NCI-H2171 treated with DMSO at 0.1 percent for 48 hours (cell line): ENCODE data around the gene ABR.
"Not testable (repeated sequence)": the region's sequence is repeated elsewhere in the genome, so short reads cannot be mapped to it uniquely, and the experiment has no call there.

Experiments
- DNase-seq: peaks from one replicate; lab custom pipeline; 2025; lab: John Stamatoyannopoulos, UW

The ABR gene

DNA sequence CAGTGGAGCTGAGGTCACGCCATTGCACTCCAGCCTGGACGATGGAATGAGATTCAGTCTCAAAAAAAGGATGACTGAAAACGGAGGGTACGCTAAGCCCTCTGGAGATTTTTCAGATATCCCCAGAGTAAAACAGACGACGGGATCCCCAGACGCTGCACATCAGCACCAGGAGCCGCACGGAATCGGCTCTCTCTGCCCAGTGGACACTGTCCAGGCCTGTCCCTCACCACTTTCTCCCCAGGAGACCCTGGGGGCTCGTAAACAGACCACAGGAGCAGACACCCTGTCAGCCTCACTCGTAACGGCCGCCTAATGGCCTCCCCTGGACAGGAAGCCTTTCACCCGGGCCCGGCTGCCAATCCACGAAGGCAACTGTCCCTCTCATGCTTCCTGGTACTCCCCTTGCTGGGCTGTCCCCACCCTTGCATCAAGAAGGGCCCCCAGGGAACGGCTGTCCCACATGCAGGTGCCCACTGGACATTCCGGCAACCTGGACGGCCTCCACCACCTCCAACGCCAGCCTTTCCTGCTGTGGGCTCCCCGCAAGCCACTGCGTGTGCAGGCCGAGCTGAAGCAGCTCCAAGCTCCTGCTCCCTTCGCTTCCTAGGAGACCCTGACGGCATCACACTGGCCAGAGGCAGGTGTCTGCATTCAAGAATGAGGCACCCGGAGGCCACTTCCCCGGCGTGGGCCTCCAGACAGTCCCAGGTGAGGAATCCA is 108.5 kb downstream of the ABR start:
- no peak for DNase-seq

- DNase-seq, result no peak
Observed at GRCh38 chr17:1070411-1070810, 109.4 kb downstream of the ABR start.

GRCh38 chr17:1069847-1070246 is 109.9 kb downstream of the ABR start:
- no peak for DNase-seq

DNA sequence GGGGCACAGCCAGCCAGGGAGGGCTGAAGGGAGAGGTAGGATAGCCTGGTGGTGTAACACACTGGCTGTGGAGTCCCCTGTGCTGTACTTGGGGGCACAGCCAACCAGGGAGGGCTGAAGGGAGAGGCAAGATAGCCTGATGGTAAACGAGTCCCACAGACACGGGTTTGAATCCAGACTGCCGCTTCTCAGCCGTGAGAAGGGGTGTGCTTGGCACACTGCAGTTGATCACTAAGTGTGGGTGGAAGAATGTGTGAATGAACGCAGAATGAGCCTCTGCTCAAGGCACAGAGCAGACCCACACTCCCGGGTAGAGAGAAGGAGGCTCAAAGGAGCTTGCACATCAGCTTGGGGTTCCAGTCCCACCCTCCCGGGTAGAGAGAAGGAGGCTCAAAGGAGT is 111.4 kb downstream of the ABR start:
- DNase-seq, result no peak

DNA sequence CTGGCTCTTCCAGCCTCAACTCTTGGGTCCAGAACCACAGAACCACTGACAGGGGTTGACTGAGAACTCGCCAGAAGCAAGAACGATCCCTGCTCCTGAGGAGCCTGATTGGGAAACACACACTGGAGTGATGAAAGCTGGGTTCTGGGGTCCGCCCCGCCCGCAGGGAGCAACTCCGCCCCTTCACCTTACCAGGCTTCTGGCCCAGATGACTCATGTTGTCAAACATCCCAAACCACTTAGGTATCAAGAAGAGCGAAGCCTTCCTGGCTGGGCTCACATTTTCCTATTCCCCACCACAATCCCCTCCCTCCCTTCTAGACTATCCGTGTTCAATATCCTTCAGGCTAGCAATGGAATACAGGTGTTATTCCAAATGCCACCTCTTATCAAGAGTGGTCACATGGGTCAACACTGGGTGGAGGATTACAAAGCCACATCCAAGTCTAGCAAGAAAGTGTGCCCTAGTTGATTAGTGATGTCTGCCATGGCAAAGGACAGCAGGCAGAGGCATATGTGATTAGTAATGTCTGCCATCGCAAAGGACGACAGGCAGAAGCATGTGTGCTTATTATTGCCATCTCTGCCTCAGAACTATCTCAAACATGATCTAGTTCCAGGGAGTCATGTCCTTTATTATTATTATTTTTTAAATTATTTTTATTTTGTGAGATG is 112.4 kb downstream of the ABR start:
- DNase-seq, result no peak

DNA sequence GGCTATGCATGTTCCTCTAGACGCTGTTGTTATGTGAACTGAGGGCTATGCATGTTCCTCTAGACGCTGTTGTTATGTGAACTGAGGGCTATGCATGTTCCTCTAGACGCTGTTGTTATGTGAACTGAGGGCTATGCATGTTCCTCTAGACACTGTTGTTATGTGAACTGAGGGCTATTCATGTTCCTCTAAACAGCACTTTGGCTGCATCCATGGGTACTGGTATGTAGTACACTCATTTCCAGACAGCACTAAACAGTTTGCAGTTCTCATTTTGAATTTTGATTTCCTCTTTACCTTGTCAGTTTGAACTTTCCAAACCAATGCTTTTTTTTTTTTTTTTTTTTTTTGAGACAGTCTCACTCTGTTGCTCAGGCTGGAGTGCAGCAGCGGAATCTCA is 114.4 kb downstream of the ABR start:
- not testable (repeated sequence) for DNase-seq

- DNase-seq, result no peak
Observed at GRCh38 chr17:1060991-1061390, 118.8 kb downstream of the ABR start.

- DNase-seq, result no peak
Observed at GRCh38 chr17:1059131-1059795, 120.5 kb downstream of the ABR start.

GRCh38 chr17:1058423-1059130 is 121.2 kb downstream of the ABR start:
- DNase-seq, result peak; percentile 48

DNA sequence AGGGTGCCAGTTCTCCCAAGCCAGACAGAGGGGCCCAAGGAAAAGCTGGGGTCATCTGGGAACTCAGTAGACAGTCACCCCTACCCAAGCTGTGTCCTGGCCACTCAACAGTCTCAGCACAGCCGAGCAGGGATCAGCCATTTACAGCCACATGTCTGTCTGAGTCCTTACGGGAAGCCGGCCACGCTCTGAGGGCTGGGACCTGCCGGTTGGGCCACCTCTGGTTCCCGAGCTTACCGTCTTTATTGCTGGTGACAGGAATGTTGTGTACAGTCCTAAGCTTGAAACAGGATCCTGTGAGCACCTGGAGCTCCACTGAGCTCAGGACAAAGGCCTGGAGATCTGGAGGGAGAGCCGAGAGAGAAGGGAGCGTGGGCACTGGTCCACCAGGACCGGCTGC is 123.0 kb downstream of the ABR start:
- no peak for DNase-seq

- DNase-seq, result peak; percentile 54
Observed at GRCh38 chr17:1055751-1056645, 123.8 kb downstream of the ABR start.

- DNase-seq, result no peak
Observed at GRCh38 chr17:1055231-1055630, 124.5 kb downstream of the ABR start.

- no peak for DNase-seq
Observed at GRCh38 chr17:1054656-1055055, 125.1 kb downstream of the ABR start.

GRCh38 chr17:1053661-1054360 is 126.0 kb downstream of the ABR start:
- no peak for DNase-seq

DNA sequence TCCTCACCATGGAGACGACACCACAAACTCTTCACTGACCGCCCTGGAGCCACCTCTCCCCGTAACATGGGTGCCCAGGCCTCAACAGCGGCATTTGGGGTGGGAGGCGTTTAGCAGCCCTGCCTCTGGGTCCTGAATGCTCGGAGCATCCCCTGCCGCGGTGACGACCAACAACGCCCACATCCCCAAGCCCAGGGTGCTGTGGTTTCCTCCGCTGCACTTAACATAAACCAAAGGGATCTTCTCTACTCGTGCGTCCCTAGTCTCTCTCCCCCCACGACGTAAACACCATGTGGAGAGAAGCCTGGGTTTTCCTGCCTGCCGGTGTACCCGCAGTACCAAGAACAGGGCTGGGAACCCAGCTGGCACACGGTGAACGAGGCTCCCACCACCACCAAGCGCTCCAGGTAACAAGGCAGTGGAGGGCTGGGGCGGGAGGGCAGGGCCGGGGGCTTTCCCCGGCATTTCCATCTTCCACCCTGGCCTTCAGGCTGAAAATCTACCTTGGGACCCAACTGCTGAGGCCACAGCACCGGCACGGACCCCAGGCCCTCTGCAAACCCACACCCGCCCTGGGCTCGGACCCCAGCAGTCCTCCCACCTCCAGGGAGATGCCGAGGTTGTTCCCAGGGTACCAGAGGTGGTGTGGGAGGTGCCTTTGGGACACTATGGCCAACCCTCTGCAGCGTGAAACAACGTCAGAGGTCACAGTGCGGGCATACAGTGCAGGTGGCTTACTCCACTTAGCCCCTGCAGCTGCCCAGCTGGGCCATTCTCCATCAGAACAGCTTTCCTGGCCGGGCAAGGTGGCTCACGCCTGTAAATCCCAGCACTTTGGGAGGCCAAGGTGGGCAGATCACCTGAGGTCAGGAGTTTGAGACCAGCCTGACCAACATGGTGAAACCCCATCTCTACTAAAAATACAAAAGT is 128.5 kb downstream of the ABR start:
- no peak for DNase-seq

DNA sequence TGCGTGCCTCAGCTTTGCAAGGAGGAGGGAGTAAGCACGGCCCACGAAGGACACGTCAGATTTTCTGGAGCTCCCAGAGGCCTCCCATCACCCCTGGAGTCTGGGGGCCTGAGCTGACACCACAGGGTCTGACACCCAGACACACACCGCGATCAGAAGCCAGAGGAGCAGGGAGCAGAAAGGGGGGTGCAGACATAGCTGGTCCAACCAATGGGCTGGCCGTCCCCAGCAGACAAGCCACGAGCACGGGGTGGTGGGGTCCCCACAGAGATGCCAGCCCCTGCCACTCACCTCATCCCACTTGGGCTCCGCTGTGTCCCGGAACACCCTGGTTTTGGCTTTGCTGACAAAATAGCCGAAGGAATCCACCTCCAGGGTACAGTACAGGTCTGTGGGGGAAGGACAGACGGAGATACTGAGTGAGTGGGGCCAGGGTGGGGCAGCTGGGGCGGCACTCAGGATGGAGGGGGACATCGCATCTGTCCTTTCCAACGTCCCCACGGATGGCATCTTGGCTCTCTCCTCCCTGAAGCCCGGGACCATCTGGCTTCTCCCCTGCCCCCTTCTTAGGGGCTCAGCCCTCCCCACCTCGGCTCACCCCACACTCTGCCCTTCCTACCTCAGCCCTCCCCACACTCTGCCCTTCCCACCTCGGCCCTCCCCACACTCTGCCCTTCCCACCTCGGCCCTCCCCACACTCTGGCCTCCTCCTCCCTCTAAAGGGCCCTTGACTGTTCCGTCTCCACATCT is 129.4 kb downstream of the ABR start:
- peak; percentile 23 for DNase-seq

- no peak for DNase-seq
Observed at GRCh38 chr17:1049446-1050225, 130.1 kb downstream of the ABR start.

- DNase-seq, result not testable (repeated sequence)
Observed at GRCh38 chr17:1048516-1049115, 131.2 kb downstream of the ABR start.
